Stimulated activated CD4-positive, alpha-beta T cell treated with anti-CD3 and anti-CD28 coated beads, Interleukin-2, amount 100 ng/mL, for 48 hours (primary cell): ENCODE results near the gene GMPR2.
"Not testable (repeated sequence)": the region's sequence is repeated elsewhere in the genome, so short reads cannot be mapped to it uniquely, and the experiment has no call there.

ENCODE experiments used
- DNase-seq, 2 donors: peaks; one replicate each; pipeline ENCODE4 v3.0.0-alpha.2; 2020

The GMPR2 gene

DNA sequence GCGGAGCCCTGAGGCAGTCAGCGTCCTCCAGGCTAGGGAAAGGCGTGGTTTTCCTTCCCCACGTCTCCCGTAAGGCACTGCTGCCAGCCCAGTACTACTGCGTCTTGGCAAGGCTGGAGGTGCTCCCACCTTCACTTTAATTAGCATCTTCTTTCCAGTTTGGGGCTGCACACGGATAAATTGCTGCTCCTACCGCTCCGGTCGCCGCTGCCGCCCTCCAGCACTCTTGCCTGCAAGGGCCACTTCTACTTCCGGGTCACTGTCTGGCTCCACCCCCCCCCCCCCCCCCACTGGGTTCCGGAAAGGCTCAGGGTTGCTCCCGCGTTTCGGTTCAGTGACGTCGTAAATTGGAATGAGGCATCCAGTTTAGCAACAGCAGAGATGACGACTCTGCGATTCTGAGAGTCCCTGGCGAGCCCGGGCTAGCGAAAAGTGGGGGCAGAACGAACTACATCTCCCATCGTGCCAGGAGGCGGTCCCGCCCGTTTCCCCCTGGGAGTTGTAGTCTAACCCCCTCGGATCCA, 546 bp upstream of the GMPR2 start, which contains the start of gene NEDD8:
Gene NEDD8 (minus strand): TSS at position 247 of the 524 bp plus-strand sequence. CDS start 100 bp downstream, at position 147.
- peak; percentile 83 to 87 for DNase-seq

DNA sequence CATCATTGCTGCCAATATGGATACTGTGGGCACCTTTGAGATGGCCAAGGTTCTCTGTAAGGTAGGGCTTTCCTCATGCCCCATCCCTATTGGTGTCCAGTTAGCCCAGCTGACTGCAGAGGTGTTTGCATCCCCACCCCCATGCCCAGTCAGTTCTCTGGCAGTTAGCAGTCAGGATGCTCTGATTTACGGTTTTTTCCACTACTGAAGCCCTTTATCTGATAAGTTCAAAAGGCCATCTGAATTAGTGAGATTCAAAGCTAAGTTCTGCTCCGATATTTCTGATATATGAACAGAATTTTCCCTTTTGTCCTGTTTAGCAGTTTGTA, 773 bp downstream of the GMPR2 start:
- no peak for DNase-seq

GRCh38 chr14:24234095-24235005, 1.6 kb downstream of the GMPR2 start:
- no peak for DNase-seq

DNA sequence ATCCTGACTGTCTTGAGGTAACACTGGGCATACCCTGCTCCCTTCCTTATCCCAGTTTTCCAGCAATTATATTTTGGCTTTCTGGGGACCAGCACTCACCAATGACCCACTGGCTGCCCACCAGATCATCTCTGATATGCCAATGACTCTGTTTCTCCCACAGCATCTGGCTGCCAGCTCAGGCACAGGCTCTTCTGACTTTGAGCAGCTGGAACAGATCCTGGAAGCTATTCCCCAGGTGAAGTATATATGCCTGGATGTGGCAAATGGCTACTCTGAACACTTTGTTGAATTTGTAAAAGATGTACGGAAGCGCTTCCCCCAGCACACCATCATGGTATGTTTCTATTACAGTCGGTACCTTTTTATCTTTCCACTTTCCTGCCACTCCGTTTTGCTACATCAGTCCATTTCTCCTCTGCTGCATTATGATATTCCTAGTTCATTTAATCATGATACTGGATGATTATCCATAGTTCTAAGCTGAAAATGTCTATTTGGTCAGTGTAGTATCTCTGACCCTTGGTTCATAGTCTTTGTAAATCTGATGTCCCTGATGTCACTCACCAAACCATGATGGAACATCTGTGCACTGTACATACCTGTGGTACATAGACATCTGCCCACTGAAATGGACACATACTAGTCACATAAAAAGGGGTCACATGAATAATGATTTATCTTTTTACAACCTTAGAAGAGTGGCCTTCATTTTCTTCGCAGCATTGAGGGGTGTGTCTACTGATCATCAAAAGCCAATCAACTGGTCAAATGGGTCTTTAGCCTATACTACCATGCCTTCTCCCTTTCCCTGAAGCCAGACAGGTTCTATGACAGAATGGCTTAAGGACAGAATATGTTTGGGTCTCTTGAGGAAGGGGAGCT, 3.3 kb downstream of the GMPR2 start:
- DNase-seq: no peak

GRCh38 chr14:24236689-24237462, 4.1 kb downstream of the GMPR2 start:
- no peak for DNase-seq

DNA sequence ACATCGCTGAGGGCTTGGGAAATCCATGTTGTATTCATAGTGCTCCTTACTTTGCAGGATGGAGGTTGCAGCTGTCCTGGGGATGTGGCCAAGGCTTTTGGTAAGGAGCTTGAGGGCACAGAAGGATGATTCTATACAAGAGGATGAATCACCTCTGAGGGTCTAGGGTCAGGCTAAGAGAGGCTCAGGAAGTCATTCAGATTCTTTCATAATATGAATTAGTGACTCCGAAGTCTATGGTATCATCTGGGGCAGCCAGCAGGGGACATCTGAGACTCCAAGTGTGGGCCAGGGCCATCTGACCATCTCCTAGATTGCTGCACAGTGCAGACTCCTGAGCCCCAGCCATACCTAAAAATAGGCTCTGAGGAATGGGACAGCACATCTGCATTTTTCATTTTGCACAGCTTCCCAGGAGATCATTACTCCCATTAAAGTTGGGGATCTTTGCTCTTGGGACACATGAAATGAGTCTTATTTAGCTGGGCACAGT, 4.8 kb downstream of the GMPR2 start:
- DNase-seq: no peak

DNA sequence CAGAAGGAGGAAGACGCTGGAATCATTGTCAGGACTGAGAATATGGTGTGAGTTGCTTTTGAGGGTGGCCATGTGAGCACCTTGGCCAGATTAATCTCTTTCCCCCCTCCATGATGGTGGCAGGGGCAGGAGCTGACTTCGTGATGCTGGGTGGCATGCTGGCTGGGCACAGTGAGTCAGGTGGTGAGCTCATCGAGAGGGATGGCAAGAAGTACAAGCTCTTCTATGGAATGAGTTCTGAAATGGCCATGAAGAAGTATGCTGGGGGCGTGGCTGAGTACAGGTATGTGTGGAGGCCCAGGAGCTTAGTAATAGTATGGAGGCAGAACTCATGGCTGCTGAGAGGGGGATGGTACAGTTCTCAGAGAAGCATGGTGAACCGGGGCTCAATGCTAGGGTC, 5.4 kb downstream of the GMPR2 start:
- no peak for DNase-seq

DNA sequence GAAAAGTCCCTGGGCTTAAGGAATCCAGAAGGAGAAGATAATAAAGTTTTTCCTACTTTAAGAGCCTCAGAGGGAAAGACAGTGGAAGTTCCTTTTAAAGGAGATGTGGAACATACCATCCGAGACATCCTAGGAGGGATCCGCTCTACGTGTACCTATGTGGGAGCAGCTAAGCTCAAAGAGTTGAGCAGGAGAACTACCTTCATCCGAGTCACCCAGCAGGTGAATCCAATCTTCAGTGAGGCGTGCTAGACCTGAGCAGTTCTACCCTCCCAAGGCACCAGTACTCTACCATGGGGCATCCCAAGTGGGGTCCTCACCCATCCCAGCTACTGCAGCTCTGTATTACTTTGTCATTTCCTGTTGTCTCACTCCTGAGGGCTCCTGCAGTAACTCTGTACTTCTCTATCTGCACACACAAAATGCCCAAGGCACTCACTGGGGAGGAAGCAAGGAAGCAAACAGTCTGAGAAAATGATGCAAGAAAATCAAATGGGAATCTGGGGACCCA, 5.9 kb downstream of the GMPR2 start:
- no peak for DNase-seq

DNA sequence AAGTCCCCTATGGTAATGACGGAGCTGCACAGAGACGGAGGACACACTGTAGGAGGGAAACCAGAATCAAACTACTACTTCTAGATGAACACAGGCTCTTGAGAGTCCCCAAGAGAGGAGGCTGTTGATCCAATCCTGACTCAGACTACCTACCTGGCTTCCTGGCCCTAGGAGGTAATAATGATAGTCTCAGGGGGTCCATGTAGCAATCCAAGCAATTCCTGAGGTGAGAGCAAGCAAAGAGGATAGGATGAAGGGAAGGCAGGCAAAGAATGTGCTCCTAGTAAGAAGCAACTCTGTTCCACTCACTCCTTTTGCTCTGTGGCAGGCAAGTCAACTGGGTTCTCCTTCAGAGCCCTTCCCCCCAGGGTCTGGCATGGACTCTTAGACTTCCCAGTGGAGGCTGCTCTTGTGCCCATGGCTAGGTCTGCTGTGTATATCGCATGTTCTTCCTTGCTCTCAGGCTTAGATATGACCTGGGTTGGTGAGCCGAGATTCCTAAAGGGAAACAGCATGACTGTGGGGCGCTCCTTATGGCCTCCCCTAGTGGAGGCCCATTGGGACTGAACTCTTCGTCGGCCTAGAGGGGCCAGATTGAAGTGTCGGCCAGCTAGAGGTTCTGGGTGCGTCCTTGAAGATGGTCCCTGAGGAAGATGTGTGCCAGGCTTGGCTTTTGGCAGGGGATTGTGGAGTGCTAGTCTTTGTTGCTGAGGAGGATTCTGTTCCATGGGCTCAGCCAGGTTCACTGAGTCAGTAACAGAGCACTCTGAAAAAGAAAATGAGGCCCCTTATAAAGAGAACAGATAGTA, 7.6 kb downstream of the GMPR2 start:
- DNase-seq: no peak

GRCh38 chr14:24241829-24242443, 9.2 kb downstream of the GMPR2 start:
- peak; percentile 90 for DNase-seq

- DNase-seq: no peak
Measured at GRCh38 chr14:24243336-24243836, 10.7 kb downstream of the GMPR2 start.

DNA sequence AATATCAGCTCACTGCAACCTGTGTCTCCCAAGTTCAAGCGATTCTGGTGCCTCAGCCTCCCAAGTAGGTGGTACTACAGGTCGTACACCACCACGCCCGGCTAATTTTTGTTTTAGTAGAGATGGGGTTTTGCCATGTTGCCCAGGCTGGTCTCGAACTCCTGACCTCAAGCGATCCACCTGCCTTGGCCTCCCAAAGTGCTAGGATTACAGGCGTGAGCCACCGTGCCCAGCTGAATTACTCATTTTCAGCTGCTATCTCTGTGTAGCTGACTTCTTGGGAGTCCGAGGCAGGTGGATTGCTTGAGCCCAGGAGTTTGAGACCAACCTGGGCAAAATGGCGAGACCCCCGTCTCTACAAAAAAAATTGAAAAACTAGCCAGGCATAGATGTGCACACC, 12.6 kb downstream of the GMPR2 start:
- not testable (repeated sequence) for DNase-seq

DNA sequence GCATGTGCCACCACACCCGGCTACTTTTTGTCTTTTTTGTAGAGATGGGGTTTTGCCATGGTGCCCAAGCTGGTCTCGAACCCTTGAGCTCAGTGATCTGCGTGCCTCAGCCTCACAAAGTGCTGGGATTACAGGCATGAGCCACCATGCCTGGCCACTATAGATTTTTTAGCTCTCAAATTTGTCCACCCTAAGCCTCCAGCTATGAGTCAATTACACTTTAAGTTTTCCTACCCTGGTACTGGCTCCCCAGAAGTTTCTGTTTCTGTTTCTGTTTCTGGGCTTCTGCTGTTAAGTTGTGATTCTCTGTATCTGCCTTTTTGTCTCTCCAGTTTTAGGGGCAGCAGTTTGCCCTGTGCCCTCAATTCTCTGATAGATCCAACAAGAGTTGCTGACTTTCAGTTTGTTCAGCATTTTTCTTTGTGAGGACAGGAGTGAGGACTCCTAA, 14.1 kb downstream of the GMPR2 start:
- no peak for DNase-seq

- no peak for DNase-seq
Measured at GRCh38 chr14:24247422-24247821, 14.7 kb downstream of the GMPR2 start.

DNA sequence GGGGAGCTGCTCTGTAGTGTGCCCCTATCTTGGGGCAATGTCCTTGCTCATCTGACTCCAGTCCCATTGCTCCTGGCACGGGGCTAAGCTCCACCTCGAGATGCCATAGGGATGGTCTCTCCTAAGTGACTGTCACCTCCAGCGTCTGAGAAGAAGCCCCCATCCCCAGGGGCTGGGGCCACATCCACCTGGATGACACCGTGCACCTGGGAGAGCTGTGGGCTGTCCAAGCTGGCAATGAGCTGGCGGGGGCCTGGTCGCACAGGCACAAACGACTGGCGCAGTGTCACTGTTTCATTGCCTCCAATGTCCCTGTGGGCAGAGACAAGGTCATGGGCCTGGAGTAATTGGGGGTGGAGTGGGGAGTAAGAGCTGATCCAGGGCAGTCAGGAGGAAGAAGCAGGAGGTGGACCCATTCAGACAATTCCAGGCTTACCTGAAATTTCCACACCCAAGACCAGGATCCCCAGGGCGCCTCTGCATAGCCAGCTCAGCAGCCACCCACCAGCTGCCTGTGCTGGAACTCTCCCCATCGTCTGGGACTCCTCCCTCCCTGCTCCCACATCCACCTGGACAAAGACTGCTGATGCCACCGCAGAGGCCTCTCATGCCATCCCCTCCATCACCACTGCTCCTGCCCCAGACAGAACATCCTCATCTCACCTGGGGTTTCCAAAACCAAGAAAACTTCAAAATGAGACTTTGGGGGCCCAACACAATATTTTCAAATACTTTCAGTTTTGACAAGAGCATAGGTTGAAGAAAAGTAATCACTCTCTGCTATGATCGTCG, 16.7 kb downstream of the GMPR2 start:
- no peak for DNase-seq

- DNase-seq: no peak
Measured at GRCh38 chr14:24250354-24250753, 17.6 kb downstream of the GMPR2 start.

DNA sequence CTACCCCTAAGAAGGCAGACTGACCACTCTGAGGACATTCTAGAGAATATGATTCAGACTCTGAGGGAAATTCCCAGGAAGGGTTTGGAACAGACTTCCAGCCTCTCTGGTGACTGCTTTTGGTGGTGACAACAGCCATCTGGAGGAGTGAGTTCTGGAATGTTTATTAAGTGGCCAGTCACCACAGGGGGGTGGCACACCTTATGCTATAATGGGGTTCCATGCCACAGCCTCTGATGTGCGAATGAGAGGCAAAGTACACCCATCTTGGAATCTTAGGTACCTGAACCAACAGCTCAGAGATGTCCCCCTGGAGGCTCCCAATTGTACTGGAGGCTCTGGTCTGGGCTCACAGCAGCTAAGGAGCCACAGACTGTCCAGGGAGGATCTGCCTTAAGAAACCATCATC, 19.2 kb downstream of the GMPR2 start:
- no peak for DNase-seq

DNA sequence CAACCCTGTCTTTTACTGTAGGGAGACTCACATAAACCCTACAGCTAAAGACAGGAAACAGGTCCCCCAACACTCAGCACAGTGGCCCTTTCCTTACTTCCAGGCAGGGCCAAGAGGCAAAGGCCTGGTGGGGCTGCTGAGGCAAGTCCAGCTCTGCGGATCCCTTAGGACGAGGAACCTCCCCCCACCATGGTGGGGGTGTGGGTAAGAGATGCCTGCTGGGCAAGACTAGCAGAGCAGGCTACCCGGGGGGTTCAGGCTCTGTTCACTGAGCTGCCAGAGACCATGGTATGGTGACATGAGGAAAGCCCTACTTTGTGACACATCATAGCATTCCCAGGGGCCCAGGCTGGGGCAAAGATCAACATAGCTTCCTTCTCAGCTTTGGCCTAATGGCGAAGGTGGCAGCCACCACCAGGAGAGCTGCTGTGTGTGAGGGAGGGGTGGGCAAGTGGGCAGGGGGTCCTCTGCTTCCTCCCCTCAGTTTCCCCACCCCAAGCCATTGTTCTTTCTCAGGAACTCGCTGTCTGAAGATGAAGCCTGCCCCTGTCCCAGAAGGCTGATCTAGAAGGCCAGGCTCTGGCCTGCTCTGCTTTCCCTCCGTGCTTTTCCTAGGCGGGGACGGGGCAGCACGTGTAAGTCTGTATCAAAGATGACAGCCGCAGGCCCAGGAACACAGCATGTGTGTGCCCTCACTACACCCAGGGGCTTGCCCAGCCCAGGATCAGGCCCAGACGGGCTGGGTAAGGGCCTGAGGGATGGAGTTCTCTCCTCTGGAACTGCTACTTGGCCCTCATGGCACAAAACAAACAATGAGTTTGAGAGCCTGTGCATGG, 19.8 kb downstream of the GMPR2 start:
- no peak for DNase-seq

DNA sequence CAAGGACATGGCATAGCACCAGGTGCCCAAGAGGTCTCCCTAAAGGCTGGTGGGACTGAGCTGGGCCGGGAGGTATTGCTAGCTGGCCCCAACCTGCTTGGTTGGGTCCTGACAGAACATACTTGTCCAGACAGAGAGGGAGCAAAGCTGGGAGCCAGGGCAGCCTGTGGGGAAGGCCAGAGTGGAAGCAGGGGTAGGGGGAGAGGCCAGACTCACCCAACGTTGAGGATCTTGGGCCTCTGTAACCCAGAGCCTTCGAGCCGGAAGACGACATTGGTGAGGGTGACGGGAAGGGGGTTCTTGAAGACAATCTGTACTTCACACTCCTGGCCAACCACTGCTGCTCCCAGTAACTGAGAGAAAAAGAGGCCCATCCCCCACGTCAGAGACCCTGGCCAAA, 21.2 kb downstream of the GMPR2 start:
- DNase-seq: no peak
